ENCODE data around the gene CYSLTR2.

The CYSLTR2 gene

GRCh38 chr13:48709213-48709612 lies 55.5 kb downstream of the CYSLTR2 start:
- no peak for DNase-seq (ENCODE audit: low read depth, low spot score)
- TF ChIP-seq YY1 (IDR thresholded peaks at IDR 0.05; ENCODE audit: insufficient read depth, insufficient read length) (no peak), ZNF274 (IDR thresholded peaks at IDR 0.05; ENCODE audit: low read depth, low read length) (no peak), SUZ12 (IDR thresholded peaks at IDR 0.05; ENCODE audit: extremely low read depth, insufficient read depth, insufficient read length) (no peak)
- no peaks in the 10 kb centered on the region for H3K9me3 ChIP-seq (ENCODE audit: insufficient read depth, low read length)
- H3K4me1 ChIP-seq (ENCODE audit: insufficient read depth, insufficient read length): no peaks in the 10 kb centered on the region
- H3K4me3 ChIP-seq (ENCODE audit: insufficient read length, low read depth): no peak overlapping the region
- no peaks in the 10 kb centered on the region for H3K36me3 ChIP-seq (ENCODE audit: insufficient read depth, insufficient read length, low read length)
- no peaks in the 10 kb centered on the region for H3K27me3 ChIP-seq (ENCODE audit: insufficient read depth, insufficient read length)
- no peak overlapping the region for H3K9ac ChIP-seq (ENCODE audit: insufficient read length, low read depth)

- no peak for DNase-seq (ENCODE audit: low read depth, low spot score)
- Histone ChIP-seq H3K9me3 (ENCODE audit: insufficient read depth, low read length) (peaks cover 4% of the 10 kb centered on the region; the same call in 1 of the 2 replicates), H3K9ac (ENCODE audit: insufficient read length, low read depth) (no peak overlapping the region), H3K4me3 (ENCODE audit: insufficient read length, low read depth) (no peak overlapping the region), H3K4me1 (ENCODE audit: insufficient read depth, insufficient read length) (no peaks in the 10 kb centered on the region), H3K27me3 (ENCODE audit: insufficient read depth, insufficient read length) (no peaks in the 10 kb centered on the region), H3K36me3 (ENCODE audit: insufficient read depth, insufficient read length, low read length) (no peaks in the 10 kb centered on the region)
- TF ChIP-seq SUZ12 (IDR thresholded peaks at IDR 0.05; ENCODE audit: extremely low read depth, insufficient read depth, insufficient read length) (no peak), ZNF274 (IDR thresholded peaks at IDR 0.05; ENCODE audit: low read depth, low read length) (no peak), YY1 (IDR thresholded peaks at IDR 0.05; ENCODE audit: insufficient read depth, insufficient read length) (no peak)
Observed at GRCh38 chr13:48710160-48710559, 56.4 kb downstream of the CYSLTR2 start.

- no peak for TF ChIP-seq YY1 (IDR thresholded peaks at IDR 0.05; ENCODE audit: insufficient read depth, insufficient read length)
- no peak for TF ChIP-seq SUZ12 (IDR thresholded peaks at IDR 0.05; ENCODE audit: extremely low read depth, insufficient read depth, insufficient read length)
- no peak for TF ChIP-seq ZNF274 (IDR thresholded peaks at IDR 0.05; ENCODE audit: low read depth, low read length)
- Histone ChIP-seq H3K9ac (ENCODE audit: insufficient read length, low read depth) (no peak overlapping the region), H3K27me3 (ENCODE audit: insufficient read depth, insufficient read length) (no peaks in the 10 kb centered on the region), H3K9me3 (ENCODE audit: insufficient read depth, low read length) (peaks cover 10% of the 10 kb centered on the region; the same call in 1 of the 2 replicates), H3K4me3 (ENCODE audit: insufficient read length, low read depth) (no peak overlapping the region), H3K36me3 (ENCODE audit: insufficient read depth, insufficient read length, low read length) (no peaks in the 10 kb centered on the region), H3K4me1 (ENCODE audit: insufficient read depth, insufficient read length) (no peaks in the 10 kb centered on the region)
- DNase-seq (ENCODE audit: low read depth, low spot score): no peak
Observed at GRCh38 chr13:48712141-48712540, 58.4 kb downstream of the CYSLTR2 start.

- Histone ChIP-seq H3K9ac (ENCODE audit: insufficient read length, low read depth) (no peak overlapping the region), H3K9me3 (ENCODE audit: insufficient read depth, low read length) (peaks cover 10% of the 10 kb centered on the region; the same call in 1 of the 2 replicates), H3K4me1 (ENCODE audit: insufficient read depth, insufficient read length) (no peaks in the 10 kb centered on the region), H3K36me3 (ENCODE audit: insufficient read depth, insufficient read length, low read length) (no peaks in the 10 kb centered on the region), H3K27me3 (ENCODE audit: insufficient read depth, insufficient read length) (no peaks in the 10 kb centered on the region), H3K4me3 (ENCODE audit: insufficient read length, low read depth) (no peak overlapping the region)
- TF ChIP-seq ZNF274 (IDR thresholded peaks at IDR 0.05; ENCODE audit: low read depth, low read length) (no peak), YY1 (IDR thresholded peaks at IDR 0.05; ENCODE audit: insufficient read depth, insufficient read length) (no peak), SUZ12 (IDR thresholded peaks at IDR 0.05; ENCODE audit: extremely low read depth, insufficient read depth, insufficient read length) (no peak)
- DNase-seq (ENCODE audit: low read depth, low spot score): no peak
Observed at GRCh38 chr13:48715977-48716376, 62.2 kb downstream of the CYSLTR2 start.

GRCh38 chr13:48720621-48721020 lies 66.9 kb downstream of the CYSLTR2 start:
- Histone ChIP-seq H3K9ac (ENCODE audit: insufficient read length, low read depth) (no peak overlapping the region), H3K4me1 (ENCODE audit: insufficient read depth, insufficient read length) (no peaks in the 10 kb centered on the region), H3K9me3 (ENCODE audit: insufficient read depth, low read length) (peaks cover 2% of the 10 kb centered on the region; the same call in 1 of the 2 replicates), H3K4me3 (ENCODE audit: insufficient read length, low read depth) (no peak overlapping the region), H3K36me3 (ENCODE audit: insufficient read depth, insufficient read length, low read length) (no peaks in the 10 kb centered on the region), H3K27me3 (ENCODE audit: insufficient read depth, insufficient read length) (no peaks in the 10 kb centered on the region)
- no peak for TF ChIP-seq SUZ12 (IDR thresholded peaks at IDR 0.05; ENCODE audit: extremely low read depth, insufficient read depth, insufficient read length)
- no peak for TF ChIP-seq YY1 (IDR thresholded peaks at IDR 0.05; ENCODE audit: insufficient read depth, insufficient read length)
- no peak for TF ChIP-seq ZNF274 (IDR thresholded peaks at IDR 0.05; ENCODE audit: low read depth, low read length)
- DNase-seq (ENCODE audit: low read depth, low spot score): no peak

GRCh38 chr13:48723168-48723567 lies 69.4 kb downstream of the CYSLTR2 start:
- Histone ChIP-seq H3K27me3 (ENCODE audit: insufficient read depth, insufficient read length) (no peaks in the 10 kb centered on the region), H3K36me3 (ENCODE audit: insufficient read depth, insufficient read length, low read length) (no peaks in the 10 kb centered on the region), H3K9me3 (ENCODE audit: insufficient read depth, low read length) (no peaks in the 10 kb centered on the region), H3K9ac (ENCODE audit: insufficient read length, low read depth) (no peak overlapping the region), H3K4me1 (ENCODE audit: insufficient read depth, insufficient read length) (no peaks in the 10 kb centered on the region), H3K4me3 (ENCODE audit: insufficient read length, low read depth) (no peak overlapping the region)
- TF ChIP-seq YY1 (IDR thresholded peaks at IDR 0.05; ENCODE audit: insufficient read depth, insufficient read length) (no peak), SUZ12 (IDR thresholded peaks at IDR 0.05; ENCODE audit: extremely low read depth, insufficient read depth, insufficient read length) (no peak), ZNF274 (IDR thresholded peaks at IDR 0.05; ENCODE audit: low read depth, low read length) (no peak)
- DNase-seq (ENCODE audit: low read depth, low spot score): no peak

- no peak overlapping the region for H3K4me3 ChIP-seq (ENCODE audit: insufficient read length, low read depth)
- no peak for DNase-seq (ENCODE audit: low read depth, low spot score)
- H3K9me3 ChIP-seq (ENCODE audit: insufficient read depth, low read length): no peaks in the 10 kb centered on the region
- no peaks in the 10 kb centered on the region for H3K27me3 ChIP-seq (ENCODE audit: insufficient read depth, insufficient read length)
- no peaks in the 10 kb centered on the region for H3K36me3 ChIP-seq (ENCODE audit: insufficient read depth, insufficient read length, low read length)
- TF ChIP-seq SUZ12 (IDR thresholded peaks at IDR 0.05; ENCODE audit: extremely low read depth, insufficient read depth, insufficient read length): no peak
- TF ChIP-seq YY1 (IDR thresholded peaks at IDR 0.05; ENCODE audit: insufficient read depth, insufficient read length): no peak
- TF ChIP-seq ZNF274 (IDR thresholded peaks at IDR 0.05; ENCODE audit: low read depth, low read length): no peak
- no peak overlapping the region for H3K9ac ChIP-seq (ENCODE audit: insufficient read length, low read depth)
- H3K4me1 ChIP-seq (ENCODE audit: insufficient read depth, insufficient read length): no peaks in the 10 kb centered on the region
Observed at GRCh38 chr13:48725271-48725670, 71.5 kb downstream of the CYSLTR2 start.

All from NT2/D1 (cell line).